Suppressor macrophage treated with lipopolysaccharide for 4 hours (primary cell): ENCODE data around the gene TBKBP1.
A peak's percentile ranks its signal among the peaks of the same experiment; 100 is the strongest.
"Not testable (repeated sequence)": the region's sequence is repeated elsewhere in the genome, so short reads cannot be mapped to it uniquely, and the experiment has no call there.

Experiments used
- DNase-seq: peaks from one replicate; pipeline ENCODE4 v3.0.0-alpha.2; 2020

Gene TBKBP1

DNA sequence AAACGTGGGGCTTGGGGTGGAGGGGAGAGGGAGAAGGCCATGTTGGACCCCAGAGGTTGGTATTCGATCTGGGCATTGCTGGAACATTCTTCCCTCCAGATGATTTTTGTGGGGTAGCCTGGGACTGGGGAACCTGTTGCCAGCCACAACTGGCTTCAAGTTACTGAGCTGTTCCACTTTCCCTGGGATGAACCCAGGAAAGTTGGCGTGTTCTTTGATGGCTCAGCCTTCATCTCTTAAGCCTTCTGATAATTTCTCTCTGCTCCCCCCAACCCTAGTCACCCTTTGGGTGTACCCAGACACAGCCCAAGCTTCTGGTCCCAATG lies 41.1 kb downstream of the TBKBP1 start:
- no peak for DNase-seq

- peak; percentile 38 for DNase-seq
Observed at GRCh38 chr17:47735536-47736011, 41.6 kb downstream of the TBKBP1 start.

DNA sequence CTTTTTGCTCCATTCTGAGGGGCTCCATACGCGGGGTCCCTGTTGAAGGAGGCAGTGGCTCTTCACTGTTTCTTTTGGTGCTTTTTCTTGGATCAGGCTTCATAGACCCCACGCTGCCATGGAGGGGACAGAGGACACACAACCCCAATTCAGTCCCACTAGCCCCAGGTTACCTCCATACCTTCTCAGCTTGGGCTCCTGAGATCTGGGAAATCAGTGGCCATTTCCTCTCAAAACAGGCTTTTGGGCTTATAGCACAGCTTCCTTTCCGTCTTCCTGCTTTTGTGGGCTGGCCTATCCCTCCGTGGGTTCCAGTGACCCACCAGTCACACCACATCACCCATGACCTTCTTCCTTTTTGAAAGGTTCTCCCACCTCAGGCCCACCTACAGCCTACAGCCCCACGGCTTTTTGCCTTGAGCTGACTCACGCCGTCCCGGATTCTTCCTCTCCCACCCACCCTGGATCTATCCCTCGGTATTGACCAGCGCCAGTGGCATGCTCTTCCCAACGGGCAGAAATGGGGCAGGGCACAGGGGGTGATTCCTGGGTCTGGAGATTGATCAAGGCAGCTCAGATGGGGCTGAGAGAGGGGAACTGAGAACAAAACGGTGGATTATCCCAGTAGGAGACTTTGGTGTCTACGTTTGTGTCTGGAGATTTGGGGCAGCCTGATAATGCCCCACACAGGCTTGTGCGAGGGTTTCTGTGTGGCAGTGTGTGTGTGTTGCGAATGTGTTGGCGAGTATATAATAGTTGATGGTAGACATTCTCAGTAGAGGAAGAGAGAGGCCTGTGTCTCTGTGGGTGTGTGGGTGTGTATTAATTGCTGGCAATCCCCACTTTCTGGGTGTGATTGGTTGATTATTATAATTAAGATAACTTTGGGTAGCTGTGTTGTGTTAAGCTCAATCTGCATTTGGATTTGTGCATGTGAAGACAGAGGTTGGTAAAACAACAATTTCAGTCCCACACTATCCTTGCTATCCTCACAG lies 42.8 kb downstream of the TBKBP1 start:
- DNase-seq = no peak

DNA sequence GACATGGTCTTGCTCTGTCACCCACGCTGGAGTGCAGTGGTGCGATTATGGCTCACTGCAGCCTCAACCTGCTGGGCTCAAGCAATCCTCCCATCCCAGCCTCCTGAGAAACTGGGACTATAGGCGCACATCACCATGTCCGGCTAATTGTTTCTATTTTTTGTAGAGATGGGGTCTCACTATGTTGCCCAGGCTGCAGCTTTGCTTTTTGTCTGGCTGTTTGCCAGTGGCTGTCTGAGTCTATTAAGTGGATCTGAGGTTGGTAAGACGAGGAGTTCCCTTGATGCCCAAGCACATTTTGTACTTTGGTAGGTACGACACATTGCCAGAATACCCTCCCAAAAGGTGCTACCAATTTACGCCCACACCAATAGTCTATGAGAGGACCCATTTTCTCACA lies 44.2 kb downstream of the TBKBP1 start:
- no peak for DNase-seq

GRCh38 chr17:47739150-47739549 lies 45.2 kb downstream of the TBKBP1 start:
- no peak for DNase-seq

GRCh38 chr17:47739945-47740344 lies 46.0 kb downstream of the TBKBP1 start:
- not testable (repeated sequence) for DNase-seq

- DNase-seq = no peak
Observed at GRCh38 chr17:47741109-47741792, 47.3 kb downstream of the TBKBP1 start.

DNA sequence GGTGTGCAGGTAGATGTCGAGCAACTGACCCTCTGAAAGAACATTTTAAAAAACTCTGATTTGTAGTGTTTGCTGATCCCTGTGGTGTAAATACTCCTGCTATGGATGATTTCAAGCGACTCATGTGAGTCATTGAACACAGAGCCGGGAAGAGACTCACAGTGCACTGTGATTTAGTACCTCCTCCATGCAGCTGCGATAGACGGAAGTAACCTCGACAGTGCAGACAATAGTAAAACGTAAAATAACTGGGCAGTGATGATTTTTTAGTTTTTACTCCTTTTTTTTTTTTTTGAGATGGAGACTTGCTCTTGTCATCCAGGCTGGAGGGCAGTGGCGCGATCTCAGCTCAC lies 47.8 kb downstream of the TBKBP1 start:
- no peak for DNase-seq

- DNase-seq = no peak
Observed at GRCh38 chr17:47742319-47743181, 48.6 kb downstream of the TBKBP1 start.

- DNase-seq = no peak
Observed at GRCh38 chr17:47744168-47745036, 50.4 kb downstream of the TBKBP1 start.

- no peak for DNase-seq
Observed at GRCh38 chr17:47745037-47745380, 51.0 kb downstream of the TBKBP1 start.

DNA sequence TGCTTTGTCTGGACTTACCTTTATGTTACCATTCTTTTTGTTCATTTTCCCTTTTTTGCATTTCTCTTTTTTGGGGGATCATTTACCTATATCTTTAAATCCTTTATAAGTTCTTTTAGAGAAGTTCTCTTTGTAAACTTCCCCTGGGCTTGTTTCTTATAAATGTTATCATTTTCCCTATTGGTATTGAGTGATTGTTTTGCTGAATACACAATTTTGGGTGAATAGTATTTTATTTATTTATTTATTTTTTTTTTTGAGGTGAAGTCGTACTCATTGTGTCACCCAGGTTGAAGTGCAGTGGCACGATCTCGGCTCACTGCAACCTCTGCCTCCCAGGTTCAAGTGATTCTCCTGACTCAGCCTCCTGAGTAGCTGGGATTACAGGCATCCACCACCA lies 57.5 kb downstream of the TBKBP1 start:
- no peak for DNase-seq

GRCh38 chr17:47757386-47757785 lies 63.4 kb downstream of the TBKBP1 start:
- peak; percentile 87 for DNase-seq

GRCh38 chr17:47760409-47761140 lies 66.6 kb downstream of the TBKBP1 start:
- DNase-seq = no peak
